Gastroesophageal sphincter (tissue), 4 donors: ENCODE measurements around the gene ENTPD3. TPM values are rescaled to one million over a fixed set of nuclear protein-coding genes. Genes with fewer than 3 reads are reported as not detected.

ENCODE experiments used
- ATAC-seq: fragments of 150-250 bp; one replicate; pipeline ENCODE4 v1.9.1; 2016; ENCODE audit warnings: mild to moderate bottlenecking, moderate library complexity
- H3K27ac ChIP-seq, 4 donors: fragments of 200-600 bp; sonication (generic) in 3 of 4; 1 replicate in 3 of 4; 2 replicates in 1 of 4; pipeline ENCODE4 v1.5.1; 2016 to 2019
- H3K27me3 ChIP-seq: fragments of 200-600 bp; sonication (generic); one replicate; pipeline ENCODE4 v1.5.1; 2019
- H3K36me3 ChIP-seq, 2 donors: fragments of 200-600 bp; sonication (generic); one replicate each; pipeline ENCODE4 v1.5.1; 2019; ENCODE audit warnings: control low read depth in 1 of 2
- H3K4me1 ChIP-seq, 3 donors: fragments of 200-600 bp; sonication (generic); 1 replicate in 2 of 3; 2 replicates in 1 of 3; pipeline ENCODE4 v1.5.1; 2016 to 2019; ENCODE audit warnings: control low read depth in 2 of 3
- H3K4me3 ChIP-seq, 2 donors: fragments of 200-600 bp; sonication (generic); one replicate each; pipeline ENCODE4 v1.5.1; 2019; ENCODE audit warnings: mild to moderate bottlenecking in 1 of 2, moderate library complexity in 1 of 2
- H3K9me3 ChIP-seq, 3 donors: fragments of 200-600 bp; sonication (generic); one replicate each; pipeline ENCODE4 v1.5.1; 2017 to 2019; ENCODE audit warnings: control low read depth in 2 of 3
- EP300 ChIP-seq: sonication (generic); formaldehyde crosslinking; IDR thresholded peaks from one replicate; pipeline ENCODE4 v1.6.1; 2017; ENCODE audit warnings: antibody characterized with exemption, mild to moderate bottlenecking
- POLR2A ChIP-seq, 2 donors: fragments of 450-650 bp; IDR thresholded peaks; one replicate each; pipeline ENCODE4 v1.6.1; 2017; ENCODE audit warnings: antibody characterized with exemption in 2 of 2, mild to moderate bottlenecking in 2 of 2, moderate library complexity in 1 of 2
- POLR2AphosphoS5 ChIP-seq: sonication (generic); formaldehyde crosslinking; IDR thresholded peaks from one replicate; pipeline ENCODE4 v1.6.1; 2017; ENCODE audit warnings: antibody characterized with exemption
- WGBS, 2 donors: methylation state at CpG; one replicate each; pipeline ENCODE4 v1.1.5; 2018; ENCODE audit warnings: low coverage in 1 of 2; 5-methylcytosine and 5-hydroxymethylcytosine counted together
- total RNA-seq, 4 donors: library from RNA; depleted of rRNA; stranded (reverse); fragments of >200 nt; gene quantifications; one replicate each; pipeline ENCODE4 v1.1.0, GENCODE V29; 2016
- TF ChIP-seq, protein P1 (sequence below), 4 experiments: fragments of 200-600 bp in 2 of 4; fragments of 450-650 bp in 2 of 4; sonication (generic) in 1 of 4; IDR thresholded peaks; one replicate each; pipeline ENCODE4 v1.5.1; 2017 to 2019; ENCODE audit warnings: antibody characterized with exemption in 4 of 4, mild to moderate bottlenecking in 2 of 4, moderate library complexity in 2 of 4

Gene ENTPD3
- total RNA-seq, 4 donors from 2014 or later: 0.58 to 3.3 (median 1.9) TPM; not detected in 1

DNA sequence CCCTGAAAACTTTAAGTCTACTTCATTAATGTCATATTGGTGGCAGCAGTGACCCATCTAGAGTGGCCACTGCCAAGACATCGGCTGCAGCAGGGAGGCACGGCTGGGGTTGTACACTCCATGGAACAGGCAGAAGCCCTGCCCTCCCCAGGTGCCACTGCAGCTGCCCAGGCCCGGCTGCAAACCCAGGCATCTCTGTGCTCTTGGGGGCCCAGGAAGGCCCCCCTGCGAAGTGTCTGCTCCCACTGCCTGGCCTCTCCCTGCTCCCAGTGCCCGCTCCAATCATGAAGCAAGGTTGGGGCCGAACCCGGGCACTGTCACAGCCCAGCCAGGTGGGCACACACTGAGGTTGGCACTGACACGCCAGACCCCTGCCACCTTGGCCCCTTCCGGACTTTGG, 58.1 kb downstream of the ENTPD3 start:
- no peak overlapping the region for H3K4me3 ChIP-seq
- H3K36me3 ChIP-seq: peaks cover 0 to 18% of the 10 kb centered on the region in 2 donors
- H3K27me3 ChIP-seq: no peaks in the 10 kb centered on the region
- no peak overlapping the region for H3K27ac ChIP-seq
- ATAC-seq: no peak
- TF ChIP-seq POLR2A (IDR thresholded peaks at IDR 0.05): no peak
- no peak for TF ChIP-seq POLR2AphosphoS5
- TF ChIP-seq, protein P1, sequence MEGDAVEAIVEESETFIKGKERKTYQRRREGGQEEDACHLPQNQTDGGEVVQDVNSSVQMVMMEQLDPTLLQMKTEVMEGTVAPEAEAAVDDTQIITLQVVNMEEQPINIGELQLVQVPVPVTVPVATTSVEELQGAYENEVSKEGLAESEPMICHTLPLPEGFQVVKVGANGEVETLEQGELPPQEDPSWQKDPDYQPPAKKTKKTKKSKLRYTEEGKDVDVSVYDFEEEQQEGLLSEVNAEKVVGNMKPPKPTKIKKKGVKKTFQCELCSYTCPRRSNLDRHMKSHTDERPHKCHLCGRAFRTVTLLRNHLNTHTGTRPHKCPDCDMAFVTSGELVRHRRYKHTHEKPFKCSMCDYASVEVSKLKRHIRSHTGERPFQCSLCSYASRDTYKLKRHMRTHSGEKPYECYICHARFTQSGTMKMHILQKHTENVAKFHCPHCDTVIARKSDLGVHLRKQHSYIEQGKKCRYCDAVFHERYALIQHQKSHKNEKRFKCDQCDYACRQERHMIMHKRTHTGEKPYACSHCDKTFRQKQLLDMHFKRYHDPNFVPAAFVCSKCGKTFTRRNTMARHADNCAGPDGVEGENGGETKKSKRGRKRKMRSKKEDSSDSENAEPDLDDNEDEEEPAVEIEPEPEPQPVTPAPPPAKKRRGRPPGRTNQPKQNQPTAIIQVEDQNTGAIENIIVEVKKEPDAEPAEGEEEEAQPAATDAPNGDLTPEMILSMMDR (IDR thresholded peaks at IDR 0.05): no peak
- TF ChIP-seq EP300: no peak
- WGBS, 2 donors: 80% methylated on average over 2 of the region's 9 CpGs; no CpG with 5 or more reads in 1 of the 2 donors
- no peaks in the 10 kb centered on the region for H3K9me3 ChIP-seq
- H3K4me1 ChIP-seq: no peaks in the 10 kb centered on the region

DNA sequence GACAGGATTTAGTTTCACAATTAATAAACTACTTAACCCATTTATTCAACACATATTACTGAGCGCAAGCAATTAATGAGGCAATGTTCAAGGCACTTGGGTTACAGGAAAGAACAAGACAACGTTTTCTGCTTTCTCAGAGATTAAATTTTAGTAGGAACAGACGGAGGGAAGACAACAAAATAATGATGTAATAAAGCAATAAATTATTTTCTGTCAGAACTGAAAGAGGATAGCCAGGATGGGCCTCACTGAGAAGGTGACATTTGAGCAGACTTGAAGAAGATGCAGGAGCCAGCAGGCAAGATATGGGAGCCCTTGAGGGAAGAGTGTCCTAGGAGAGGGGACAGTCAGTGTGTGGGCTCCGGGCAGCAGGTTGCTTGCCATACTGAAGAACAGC, 58.9 kb downstream of the ENTPD3 start:
- H3K36me3 ChIP-seq: peaks cover 0 to 26% of the 10 kb centered on the region in 2 donors
- H3K27me3 ChIP-seq: no peaks in the 10 kb centered on the region
- H3K4me3 ChIP-seq: no peak overlapping the region
- no peak for TF ChIP-seq EP300
- no peak for TF ChIP-seq POLR2AphosphoS5
- TF ChIP-seq POLR2A (IDR thresholded peaks at IDR 0.05): no peak
- no peak for ATAC-seq
- 70 to 75% methylated on average over 4 of the region's 4 CpGs for WGBS, 2 donors
- no peaks in the 10 kb centered on the region for H3K9me3 ChIP-seq
- H3K27ac ChIP-seq: no peak overlapping the region
- no peaks in the 10 kb centered on the region for H3K4me1 ChIP-seq

DNA sequence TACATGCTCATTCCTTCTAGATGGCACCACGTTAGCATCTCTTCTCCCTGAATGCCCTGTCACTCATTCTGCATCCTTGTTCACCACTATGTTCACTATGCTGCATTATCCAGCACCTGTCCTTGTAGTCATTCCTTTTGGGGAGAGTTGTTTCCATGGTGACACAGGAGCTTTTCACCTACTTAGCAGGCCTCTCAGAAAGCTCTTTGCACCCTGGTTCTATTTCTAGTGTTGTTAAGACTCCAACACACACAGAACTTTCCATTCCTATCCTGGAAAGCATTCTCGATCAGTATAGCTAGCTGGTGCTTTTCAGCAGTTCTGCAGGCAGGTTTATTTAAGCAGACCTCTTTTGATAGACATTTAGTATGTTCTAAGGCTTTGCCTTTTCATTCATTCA, 63.5 kb downstream of the ENTPD3 start:
- TF ChIP-seq POLR2A (IDR thresholded peaks at IDR 0.05) (no peak), POLR2AphosphoS5 (no peak), EP300 (no peak)
- TF ChIP-seq, protein P1 (IDR thresholded peaks at IDR 0.05): no peak
- Histone ChIP-seq H3K4me3 (no peak overlapping the region), H3K9me3 (no peaks in the 10 kb centered on the region), H3K27me3 (no peaks in the 10 kb centered on the region), H3K27ac (no peak overlapping the region), H3K4me1 (peaks cover 0 to 19% (median 12%) of the 10 kb centered on the region in 3 donors), H3K36me3 (peaks cover 0 to 23% of the 10 kb centered on the region in 2 donors)
- ATAC-seq: no peak
- WGBS, 2 donors: 67 to 70% methylated on average over 1 to 2 of the region's 2 CpGs

DNA sequence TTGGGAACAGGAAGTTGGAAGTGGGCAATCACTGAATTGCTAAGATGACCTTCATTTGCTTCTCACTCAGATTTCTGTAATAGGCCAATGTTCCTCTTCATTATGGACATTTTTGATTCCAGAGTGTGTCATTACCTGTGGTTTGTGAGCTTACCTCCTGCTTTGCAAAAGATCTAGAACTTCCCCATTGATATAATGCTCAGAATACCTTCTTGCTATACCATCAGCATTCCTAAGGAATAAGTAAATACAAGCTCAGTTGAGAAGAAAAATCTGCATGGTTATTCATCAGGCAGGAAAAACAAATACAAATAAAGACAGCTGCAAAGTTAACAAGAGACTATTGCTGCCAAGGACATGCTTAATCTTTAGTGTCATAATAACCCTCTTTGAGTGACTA, 64.6 kb downstream of the ENTPD3 start:
- ATAC-seq: no peak
- Histone ChIP-seq H3K36me3 (peaks cover 0 to 15% of the 10 kb centered on the region in 2 donors), H3K27me3 (no peaks in the 10 kb centered on the region), H3K4me3 (no peak overlapping the region), H3K27ac (peak overlapping the region in 1 of 4 donors; percentile 91), H3K4me1 (peaks cover 0 to 24% (median 16%) of the 10 kb centered on the region in 3 donors), H3K9me3 (no peaks in the 10 kb centered on the region)
- TF ChIP-seq POLR2AphosphoS5 (no peak), EP300 (no peak), POLR2A (IDR thresholded peaks at IDR 0.05) (no peak)
- TF ChIP-seq, protein P1 (IDR thresholded peaks at IDR 0.05): no peak

DNA sequence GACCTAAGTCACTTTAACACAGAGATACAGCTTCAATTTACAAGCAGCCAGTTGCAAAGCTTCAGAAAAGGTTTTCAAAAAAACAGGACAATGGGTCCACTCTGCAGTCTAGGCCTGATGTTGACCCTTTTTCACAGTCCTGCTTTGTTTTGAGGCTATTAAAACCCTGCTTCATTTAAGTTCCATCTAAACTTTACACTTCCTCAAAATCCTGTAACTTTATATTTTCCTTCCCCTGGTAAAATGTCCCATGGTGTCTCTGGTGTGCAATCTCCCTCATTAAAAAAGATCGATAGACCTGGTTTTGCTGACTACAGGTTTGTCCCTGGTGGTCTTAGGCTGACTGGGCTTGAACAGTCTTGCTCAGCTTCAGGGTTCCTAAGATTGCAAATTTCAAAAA, 65.1 kb downstream of the ENTPD3 start:
- H3K4me3 ChIP-seq: no peak overlapping the region
- peaks cover 0 to 11% of the 10 kb centered on the region in 2 donors for H3K36me3 ChIP-seq
- no peaks in the 10 kb centered on the region for H3K9me3 ChIP-seq

More for the DNA sequence above, 65.1 kb downstream of the ENTPD3 start:
- TF ChIP-seq EP300 (no peak), POLR2AphosphoS5 (no peak), POLR2A (IDR thresholded peaks at IDR 0.05) (no peak)
- TF ChIP-seq, protein P1 (IDR thresholded peaks at IDR 0.05): no peak
- no peak for ATAC-seq
- WGBS, 2 donors: 93 to 100% methylated on average over 1 of the region's 1 CpG
- no peaks in the 10 kb centered on the region for H3K27me3 ChIP-seq
- H3K4me1 ChIP-seq: peaks cover 0 to 25% (median 17%) of the 10 kb centered on the region in 3 donors
- H3K27ac ChIP-seq: peak overlapping the region in 3 of 4 donors; percentile 88 to 96 (median 91)
